Activated gamma-delta T cell treated with Interleukin-2 at 50 U/mL for 16 hours (primary cell): ENCODE measurements around the gene PDSS2.

Source experiments
- DNase-seq: peaks from one replicate; pipeline ENCODE4 v3.0.0-alpha.2; 2020

Gene PDSS2

GRCh38 chr6:107357031-107357430, 102.3 kb downstream of the PDSS2 start:
- DNase-seq = no peak

GRCh38 chr6:107355659-107356058, 103.7 kb downstream of the PDSS2 start:
- DNase-seq = no peak

- no peak for DNase-seq
These were observed 104.9 kb downstream of the PDSS2 start for GRCh38 chr6:107354451-107354850.

- DNase-seq = no peak
These were observed 105.5 kb downstream of the PDSS2 start for GRCh38 chr6:107353773-107354382.

- no peak for DNase-seq
These were observed 111.1 kb downstream of the PDSS2 start for GRCh38 chr6:107348224-107348623.

- no peak for DNase-seq
These were observed 114.0 kb downstream of the PDSS2 start for GRCh38 chr6:107345393-107345792.

- DNase-seq = no peak
These were observed 114.4 kb downstream of the PDSS2 start for GRCh38 chr6:107344981-107345380.

- no peak for DNase-seq
These were observed 115.0 kb downstream of the PDSS2 start for GRCh38 chr6:107344383-107344782.

GRCh38 chr6:107342144-107342543, 117.2 kb downstream of the PDSS2 start:
- DNase-seq = no peak

GRCh38 chr6:107340881-107341280, 118.5 kb downstream of the PDSS2 start:
- DNase-seq = no peak

- DNase-seq = no peak
These were observed 122.1 kb downstream of the PDSS2 start for GRCh38 chr6:107337191-107337741.

- no peak for DNase-seq
These were observed 125.3 kb downstream of the PDSS2 start for GRCh38 chr6:107334026-107334425.

GRCh38 chr6:107333491-107333890, 125.9 kb downstream of the PDSS2 start:
- DNase-seq = no peak

GRCh38 chr6:107331409-107332386, 127.7 kb downstream of the PDSS2 start:
- no peak for DNase-seq

GRCh38 chr6:107330168-107330567, 129.2 kb downstream of the PDSS2 start:
- DNase-seq = no peak

GRCh38 chr6:107329063-107329860, 130.1 kb downstream of the PDSS2 start:
- no peak for DNase-seq

GRCh38 chr6:107328081-107328480, 131.3 kb downstream of the PDSS2 start:
- DNase-seq = no peak

- DNase-seq = no peak
These were observed 136.1 kb downstream of the PDSS2 start for GRCh38 chr6:107323133-107323785.

GRCh38 chr6:107321793-107322192, 137.6 kb downstream of the PDSS2 start:
- DNase-seq = no peak

- no peak for DNase-seq
These were observed 139.3 kb downstream of the PDSS2 start for GRCh38 chr6:107319906-107320530.

- no peak for DNase-seq
These were observed 141.1 kb downstream of the PDSS2 start for GRCh38 chr6:107318100-107318736.
